ENCODE results near the gene NIF3L1.
"Not testable (repeated sequence)": the region's sequence is repeated elsewhere in the genome, so short reads cannot be mapped to it uniquely, and the experiment has no call there.

The NIF3L1 gene

DNA sequence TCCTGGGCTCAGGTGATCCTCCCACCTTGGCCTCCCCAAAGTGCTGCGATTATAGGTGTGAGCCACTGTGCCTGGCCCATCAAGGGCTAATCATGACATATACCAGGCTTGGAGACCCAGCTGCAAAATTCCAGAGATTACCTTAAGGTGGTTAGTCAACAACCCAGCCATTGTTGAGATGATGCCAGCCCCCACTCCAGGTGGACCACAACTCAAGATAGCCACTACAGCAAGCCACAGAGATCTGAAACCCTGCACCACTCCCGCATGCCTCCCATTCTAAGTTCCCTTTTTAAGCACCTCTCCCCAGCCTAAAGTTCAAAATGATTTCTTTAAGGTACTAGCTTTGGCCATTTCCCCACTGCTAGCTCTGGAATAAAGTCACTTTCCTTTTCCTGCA lies 20.2 kb upstream of the NIF3L1 start:
- no peak for DNase-seq

GRCh38 chr2:200871151-200871550 lies 18.0 kb upstream of the NIF3L1 start:
- no peak for DNase-seq

- no peak for DNase-seq
Observed at GRCh38 chr2:200873560-200873959, 15.6 kb upstream of the NIF3L1 start.

GRCh38 chr2:200877443-200877842 lies 11.7 kb upstream of the NIF3L1 start:
- no peak for DNase-seq

DNA sequence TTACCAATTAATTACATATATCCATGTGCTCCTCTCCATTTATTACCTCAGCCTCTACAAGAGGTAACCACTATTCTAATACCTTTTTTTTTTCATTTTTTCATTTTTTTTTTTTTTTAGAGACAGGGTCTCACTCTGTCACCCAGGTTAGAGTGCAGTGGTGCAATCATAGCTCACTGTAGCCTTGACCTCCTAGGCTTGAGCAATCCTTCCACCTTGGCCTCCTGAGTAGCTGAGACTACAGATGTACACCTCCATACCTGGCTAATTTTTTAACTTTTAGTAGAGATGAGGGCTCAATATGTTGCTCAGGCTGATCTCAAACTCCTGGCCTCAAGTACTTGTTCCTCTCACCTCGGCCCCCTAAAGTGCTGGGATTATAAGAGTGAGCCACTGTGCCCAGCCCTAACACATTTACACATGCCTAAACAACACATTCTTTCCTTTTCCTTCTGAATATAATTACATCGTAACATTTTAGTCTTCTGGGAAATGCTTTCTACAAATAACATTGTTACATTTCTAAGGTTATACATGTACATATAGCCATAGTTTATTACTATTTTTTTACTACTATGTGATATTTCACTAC lies 10.8 kb upstream of the NIF3L1 start:
- no peak for DNase-seq

- not testable (repeated sequence) for DNase-seq
Observed at GRCh38 chr2:200881715-200882249, 7.4 kb upstream of the NIF3L1 start.

GRCh38 chr2:200899482-200899881 lies 10.3 kb downstream of the NIF3L1 start:
- no peak for DNase-seq

DNA sequence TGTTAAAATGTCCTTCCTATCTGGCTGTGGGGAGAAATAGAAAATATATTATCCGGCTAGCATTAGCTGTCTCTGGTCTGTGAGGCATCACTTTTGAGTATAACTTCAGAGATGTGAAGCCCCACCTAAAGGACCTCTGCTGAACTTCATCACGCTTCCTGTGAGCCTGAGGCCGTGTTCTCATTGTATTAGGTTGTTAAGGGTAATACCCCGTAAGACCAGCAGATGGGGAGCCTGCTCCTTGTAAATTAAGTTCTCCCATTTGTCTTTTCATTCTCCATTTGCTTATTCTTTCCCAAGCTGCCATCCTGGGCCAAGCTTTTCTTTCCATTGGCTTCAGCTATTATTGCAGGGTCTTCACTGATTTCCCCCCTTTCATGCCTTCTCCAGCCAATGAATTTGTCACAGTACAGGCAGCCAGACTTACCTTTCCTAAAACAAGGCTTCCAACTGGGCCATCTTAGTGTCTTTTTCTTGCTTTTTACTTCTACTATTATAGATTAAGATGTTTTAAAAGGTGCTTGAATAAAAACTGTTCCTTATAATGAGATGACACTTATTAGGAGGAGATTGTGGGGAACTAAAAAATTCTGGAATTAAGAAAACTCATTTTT lies 12.4 kb downstream of the NIF3L1 start:
- peak in 36 of 56 donors; percentile 0 to 77 (median 21) for DNase-seq

GRCh38 chr2:200905618-200906296 lies 16.6 kb downstream of the NIF3L1 start:
- DNase-seq, result peak in 52 of 56 donors; percentile 6 to 84 (median 42)

- no peak for DNase-seq
Observed at GRCh38 chr2:200909958-200910357, 20.8 kb downstream of the NIF3L1 start.

DNA sequence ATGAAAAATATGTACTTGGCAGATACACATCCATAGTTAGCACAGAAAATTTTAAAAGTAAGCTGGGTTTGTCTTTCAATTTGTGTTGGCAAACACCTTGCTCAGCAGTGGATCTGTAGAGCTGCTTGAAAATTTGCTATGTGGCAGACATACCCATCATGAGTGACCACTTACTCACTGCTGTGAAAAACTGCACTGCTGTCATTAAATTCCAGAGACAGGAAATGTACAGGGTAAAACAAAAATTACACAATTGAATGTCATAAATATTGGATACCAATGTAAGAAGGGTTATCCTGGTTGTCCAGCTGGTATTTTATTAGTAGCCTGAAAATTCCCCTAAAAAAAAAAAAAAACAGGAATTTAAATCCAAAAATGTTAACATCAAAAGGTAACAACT lies 24.5 kb downstream of the NIF3L1 start:
- no peak for DNase-seq

DNA sequence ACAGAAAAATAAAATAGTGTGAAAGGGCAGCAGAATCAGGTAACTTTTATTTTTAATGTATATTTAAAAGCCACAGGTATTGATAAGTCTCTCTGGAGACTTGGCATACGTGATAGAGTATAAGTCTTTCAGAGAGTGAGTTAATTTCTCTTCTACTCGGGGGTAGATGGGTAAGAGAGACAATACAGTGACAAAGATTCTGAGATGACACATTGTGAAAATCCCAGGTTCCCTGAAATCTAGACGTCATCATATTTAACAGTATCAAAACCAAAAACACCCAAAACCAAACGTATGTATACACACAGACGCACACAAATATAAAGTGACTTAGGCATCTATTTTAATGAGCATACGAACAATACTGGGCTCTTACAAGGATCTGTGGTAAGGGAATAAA lies 33.3 kb downstream of the NIF3L1 start:
- no peak for DNase-seq

DNA sequence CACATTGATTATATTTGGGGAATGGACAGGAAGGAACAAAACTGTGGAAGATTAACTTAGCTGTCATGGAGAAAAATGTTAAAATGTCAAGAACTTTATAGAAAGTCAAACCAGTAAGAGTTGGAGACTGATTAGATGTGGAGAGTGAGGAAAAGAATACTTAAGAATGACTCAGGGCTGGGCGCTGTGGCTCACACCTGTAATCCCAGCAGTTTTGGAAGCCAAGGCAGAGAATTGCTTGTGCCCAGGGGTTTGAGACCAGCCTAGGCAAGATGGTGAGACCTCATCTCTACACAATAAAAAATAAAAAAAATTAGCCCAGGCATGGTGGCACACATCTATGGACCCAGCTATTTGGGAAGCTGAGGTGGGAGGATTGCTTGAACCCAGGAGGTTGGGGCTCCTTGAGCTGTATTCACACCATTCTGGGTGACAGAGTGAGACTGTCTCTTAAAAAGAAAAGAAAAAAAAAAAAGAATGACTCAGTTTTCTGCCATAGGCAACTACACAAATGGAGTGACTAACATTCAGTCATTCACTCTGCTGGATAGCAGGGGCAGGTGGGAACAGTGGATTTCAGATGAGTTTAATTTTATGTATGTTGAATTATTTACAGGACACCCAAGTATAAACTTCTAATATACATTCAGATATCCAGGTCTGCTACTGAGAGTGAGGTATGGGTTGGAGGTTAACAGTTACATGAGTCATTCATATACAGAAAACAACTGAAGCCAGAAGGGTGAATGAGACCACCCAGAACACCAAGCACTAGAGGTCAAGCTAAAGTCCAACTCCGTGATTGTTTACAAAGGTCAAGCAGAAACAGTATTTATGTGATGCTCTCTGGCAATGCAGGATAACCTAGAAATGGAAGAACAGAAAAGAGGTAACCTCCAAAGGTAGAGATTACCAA lies 40.4 kb downstream of the NIF3L1 start:
- DNase-seq, result no peak

DNA sequence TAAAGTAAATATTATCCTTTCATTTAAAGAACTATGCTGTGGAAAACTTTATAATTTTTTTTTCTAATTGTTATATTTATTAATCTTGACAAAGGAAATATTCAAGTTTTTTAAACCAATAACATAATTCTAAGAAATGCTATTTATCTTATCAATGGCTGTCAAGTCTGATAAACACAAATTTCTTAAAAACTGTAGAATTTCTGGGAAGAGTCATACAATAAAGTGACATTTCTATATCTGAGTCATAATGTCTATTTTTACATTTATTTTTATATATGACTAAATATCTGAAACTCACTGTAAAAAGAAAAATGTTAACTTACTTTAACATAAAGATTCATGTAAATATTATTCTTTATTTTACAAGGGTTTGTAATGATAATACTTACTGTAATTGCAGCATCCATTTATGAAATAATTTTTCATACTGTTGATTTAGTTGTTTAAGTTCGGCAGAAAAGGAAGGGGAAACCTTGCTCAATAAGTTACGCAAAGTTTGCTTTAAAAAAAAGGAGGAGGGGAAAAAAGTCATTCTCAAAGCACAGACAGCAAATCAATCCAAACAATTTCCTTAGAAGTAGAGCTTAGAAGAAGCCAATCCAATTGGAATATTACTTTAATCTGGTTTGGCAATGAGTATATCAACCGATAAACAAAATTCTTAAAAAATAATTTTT lies 41.9 kb downstream of the NIF3L1 start:
- DNase-seq, result no peak

- no peak for DNase-seq
Observed at GRCh38 chr2:200939832-200940231, 50.7 kb downstream of the NIF3L1 start.

- no peak for DNase-seq
Observed at GRCh38 chr2:200943527-200944105, 54.4 kb downstream of the NIF3L1 start.

DNA sequence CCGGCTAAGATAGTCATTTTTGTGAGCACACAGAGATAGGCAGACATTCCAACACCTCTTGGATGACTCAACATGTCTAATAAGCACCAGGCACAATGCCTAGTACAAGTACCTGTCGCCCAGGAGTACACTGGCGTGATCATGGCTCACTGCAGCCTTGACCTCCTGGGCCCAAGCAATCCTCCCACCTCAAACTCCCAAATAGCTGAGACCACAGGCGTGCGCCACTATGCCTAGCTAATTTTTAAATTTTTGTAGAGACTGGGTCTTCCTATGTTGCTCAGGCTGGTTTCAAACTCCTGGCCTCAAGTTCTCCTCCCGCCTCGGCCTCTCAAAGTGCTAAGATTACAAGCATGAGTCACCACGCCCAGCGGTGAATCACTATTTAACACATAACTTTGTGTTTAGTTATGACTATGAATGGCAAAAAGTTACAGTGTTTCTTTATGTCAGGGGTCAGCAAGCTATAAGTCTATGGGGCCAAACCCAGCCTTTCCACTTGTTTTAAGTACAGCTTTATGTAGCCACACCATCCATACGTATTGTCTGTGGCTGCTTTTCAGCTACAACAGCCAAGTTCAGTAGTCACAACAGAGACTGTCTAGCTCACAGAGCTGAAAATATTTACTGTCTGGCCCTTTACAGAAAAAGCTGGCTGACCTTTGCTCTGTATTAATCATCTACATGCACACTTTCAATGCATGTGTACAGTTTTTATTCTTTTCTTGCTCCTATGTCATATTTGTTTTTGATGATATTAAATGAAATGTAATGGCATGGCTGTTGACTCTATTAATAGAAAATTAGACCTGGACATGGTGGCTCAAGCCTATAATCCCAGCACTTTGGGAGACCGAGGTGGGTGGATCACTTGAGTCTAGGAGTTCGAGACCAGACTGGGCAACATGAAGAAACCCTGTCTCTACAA lies 55.6 kb downstream of the NIF3L1 start:
- DNase-seq, result no peak

DNA sequence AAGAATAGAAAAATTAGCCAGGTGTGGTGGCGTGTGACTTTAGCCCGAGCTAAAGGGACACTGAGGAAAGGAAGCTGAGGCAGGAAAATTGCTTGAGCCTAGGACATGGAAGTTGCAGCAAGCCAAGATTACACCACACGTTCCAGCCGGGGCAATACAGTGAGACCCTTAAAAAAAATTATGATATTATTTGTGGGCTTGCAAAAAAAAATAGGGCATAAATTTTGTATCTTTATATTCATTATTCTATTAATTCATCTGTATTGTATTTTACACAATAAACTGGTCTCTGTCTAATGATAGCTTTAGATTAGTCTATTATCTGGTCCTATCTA lies 56.2 kb downstream of the NIF3L1 start:
- DNase-seq, result no peak

DNA sequence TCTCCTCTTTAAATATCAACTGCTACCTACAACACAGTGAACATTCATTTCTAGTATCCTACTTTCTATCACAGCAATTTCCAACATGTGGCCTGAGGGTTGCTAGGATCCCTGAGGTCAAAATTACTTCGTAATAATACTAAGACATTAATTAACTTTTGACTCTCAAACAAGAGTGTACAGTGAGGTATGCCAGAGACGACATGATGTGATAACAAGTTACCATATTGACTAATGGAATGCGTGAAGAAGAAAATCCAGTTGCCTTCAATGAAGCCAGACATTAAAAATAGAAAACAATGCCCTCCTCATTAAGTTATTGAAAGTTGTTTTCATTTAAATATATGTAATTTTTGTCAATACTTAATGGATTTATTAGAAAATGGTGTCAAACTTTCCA lies 61.2 kb downstream of the NIF3L1 start:
- no peak for DNase-seq
